ENCODE results near the gene ADARB2. TPM values are rescaled to one million over a fixed set of nuclear protein-coding genes. Genes with fewer than 3 reads are reported as not detected.

Gene ADARB2
- polyA plus RNA-seq, 3 donors = not detected

DNA sequence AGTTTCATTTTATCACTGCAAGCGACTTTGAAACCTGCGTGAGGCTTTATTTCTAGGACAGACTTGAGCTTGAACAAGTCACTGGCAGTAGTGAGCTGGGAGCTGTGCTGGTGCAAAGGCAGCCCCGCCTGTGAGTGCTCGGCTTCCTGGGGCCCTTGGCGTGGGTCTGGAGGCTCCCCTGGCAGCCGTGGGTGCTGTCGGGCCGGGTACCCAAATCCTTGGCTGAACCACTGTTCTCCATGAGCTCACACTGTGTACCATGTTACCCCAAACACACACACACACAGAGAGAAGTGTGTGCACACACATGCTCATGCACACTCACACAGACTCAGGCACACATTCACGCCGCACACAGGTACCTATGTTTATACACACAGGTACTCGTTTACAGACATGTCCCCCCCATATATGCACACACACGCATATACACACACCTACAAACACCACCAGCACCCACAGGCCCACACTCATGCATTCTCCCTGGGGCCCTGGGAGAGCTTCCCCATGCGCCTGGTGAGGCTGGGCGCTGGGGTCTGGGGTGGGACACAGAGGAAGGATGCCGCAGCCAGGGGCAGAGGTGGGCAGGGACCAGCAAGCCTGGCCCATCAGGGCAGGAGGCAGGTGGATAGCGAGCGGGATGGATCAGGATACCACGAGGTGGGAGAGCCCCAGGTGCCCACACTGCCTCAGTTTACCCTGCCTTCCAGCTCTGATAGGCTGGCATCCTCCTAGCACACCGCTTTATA, 158.8 kb downstream of the ADARB2 start:
- Histone ChIP-seq H3K4me2 (replicated peaks; ENCODE audit: extremely low read depth, low read length, poor library complexity, severe bottlenecking) (no peak overlapping the region), H3K27ac (ENCODE audit: low read depth in 1 of 2, low read length in 2 of 2) (no peak overlapping the region), H3K27me3 (ENCODE audit: control insufficient read depth in 2 of 2, insufficient read depth in 2 of 2, low read length in 2 of 2) (no peaks in the 10 kb centered on the region), H3K4me3 (replicated peaks in 1 of 3; ENCODE audit: low read depth in 2 of 3, low read length in 3 of 3) (no peak overlapping the region), H2AFZ (ENCODE audit: insufficient read depth, low read depth, low read length, poor library complexity, severe bottlenecking) (no peak overlapping the region), H3K9ac (ENCODE audit: insufficient read depth, low read length, poor library complexity, severe bottlenecking) (no peak overlapping the region), H3K36me3 (replicated peaks in 1 of 2; ENCODE audit: control insufficient read depth in 1 of 2, insufficient read depth in 2 of 2, low read length in 2 of 2) (no peaks in the 10 kb centered on the region), H3K9me3 (replicated peaks in 1 of 2; ENCODE audit: control insufficient read depth in 1 of 2, insufficient read depth in 1 of 2, low read length in 2 of 2) (no peaks in the 10 kb centered on the region), H3K4me1 (ENCODE audit: control insufficient read depth in 1 of 2, insufficient read depth in 2 of 2, low read length in 2 of 2) (no peaks in the 10 kb centered on the region), H3K79me2 (ENCODE audit: insufficient read depth, low read length) (no peaks in the 10 kb centered on the region), H4K20me1 (ENCODE audit: insufficient read depth, low read length) (no peaks in the 10 kb centered on the region)
- no peak for DNase-seq
- intact Hi-C loops (cut with micrococcal nuclease) = no loop called here
- H3K4me1 Mint-ChIP-seq = no peaks in the 10 kb centered on the region
- TF ChIP-seq, protein P1, sequence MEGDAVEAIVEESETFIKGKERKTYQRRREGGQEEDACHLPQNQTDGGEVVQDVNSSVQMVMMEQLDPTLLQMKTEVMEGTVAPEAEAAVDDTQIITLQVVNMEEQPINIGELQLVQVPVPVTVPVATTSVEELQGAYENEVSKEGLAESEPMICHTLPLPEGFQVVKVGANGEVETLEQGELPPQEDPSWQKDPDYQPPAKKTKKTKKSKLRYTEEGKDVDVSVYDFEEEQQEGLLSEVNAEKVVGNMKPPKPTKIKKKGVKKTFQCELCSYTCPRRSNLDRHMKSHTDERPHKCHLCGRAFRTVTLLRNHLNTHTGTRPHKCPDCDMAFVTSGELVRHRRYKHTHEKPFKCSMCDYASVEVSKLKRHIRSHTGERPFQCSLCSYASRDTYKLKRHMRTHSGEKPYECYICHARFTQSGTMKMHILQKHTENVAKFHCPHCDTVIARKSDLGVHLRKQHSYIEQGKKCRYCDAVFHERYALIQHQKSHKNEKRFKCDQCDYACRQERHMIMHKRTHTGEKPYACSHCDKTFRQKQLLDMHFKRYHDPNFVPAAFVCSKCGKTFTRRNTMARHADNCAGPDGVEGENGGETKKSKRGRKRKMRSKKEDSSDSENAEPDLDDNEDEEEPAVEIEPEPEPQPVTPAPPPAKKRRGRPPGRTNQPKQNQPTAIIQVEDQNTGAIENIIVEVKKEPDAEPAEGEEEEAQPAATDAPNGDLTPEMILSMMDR (IDR thresholded peaks at IDR 0.05) = no peak
- no peaks in the 10 kb centered on the region for H3K36me3 Mint-ChIP-seq
- WGBS (ENCODE audit: insufficient coverage) = 89% methylated on average over 14 of the region's 19 CpGs
- no peak overlapping the region for H3K4me3 Mint-ChIP-seq
- H3K9me3 Mint-ChIP-seq = no peaks in the 10 kb centered on the region
- peaks cover 0 to 2% (median 1%) of the 10 kb centered on the region in 3 donors for H3K27me3 Mint-ChIP-seq (ENCODE audit: low read depth in 3 of 3)
- no peak overlapping the region for H3K27ac Mint-ChIP-seq

DNA sequence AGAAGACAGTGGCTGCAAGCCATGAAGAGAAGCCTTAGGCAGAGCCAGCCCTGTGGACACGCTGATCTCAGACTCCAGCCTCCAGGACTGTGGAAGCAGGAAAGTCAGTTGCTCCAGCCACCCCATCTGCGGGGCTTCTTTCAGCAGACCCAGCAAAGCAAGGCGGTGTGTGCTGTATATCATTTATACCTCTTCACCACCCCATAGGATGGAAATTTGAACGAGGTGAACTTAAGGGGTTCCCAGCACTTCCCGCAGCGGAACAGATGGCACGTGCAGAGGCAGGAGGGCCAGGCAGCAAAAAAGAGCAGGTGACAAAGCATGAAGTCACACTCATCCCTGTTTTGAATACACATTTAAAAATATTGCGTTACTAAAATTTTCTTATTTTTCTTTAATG, 159.4 kb downstream of the ADARB2 start:
- H2AFZ ChIP-seq (ENCODE audit: insufficient read depth, low read depth, low read length, poor library complexity, severe bottlenecking) = no peak overlapping the region
- no CpG with 5 or more reads among the region's 8 CpGs for WGBS (ENCODE audit: insufficient coverage)
- Mint-ChIP-seq H3K27me3 (ENCODE audit: low read depth in 3 of 3) (peaks cover 0 to 2% (median 1%) of the 10 kb centered on the region in 3 donors), H3K27ac (no peak overlapping the region), H3K36me3 (no peaks in the 10 kb centered on the region), H3K9me3 (no peaks in the 10 kb centered on the region), H3K4me1 (no peaks in the 10 kb centered on the region), H3K4me3 (no peak overlapping the region)
- H3K79me2 ChIP-seq (ENCODE audit: insufficient read depth, low read length) = no peaks in the 10 kb centered on the region
- no peak for DNase-seq
- no peaks in the 10 kb centered on the region for H3K4me1 ChIP-seq (ENCODE audit: control insufficient read depth in 1 of 2, insufficient read depth in 2 of 2, low read length in 2 of 2)
- H3K9ac ChIP-seq (ENCODE audit: insufficient read depth, low read length, poor library complexity, severe bottlenecking) = no peak overlapping the region
- no peak overlapping the region for H3K4me3 ChIP-seq (replicated peaks in 1 of 3; ENCODE audit: low read depth in 2 of 3, low read length in 3 of 3)
- H3K27me3 ChIP-seq (ENCODE audit: control insufficient read depth in 2 of 2, insufficient read depth in 2 of 2, low read length in 2 of 2) = no peaks in the 10 kb centered on the region
- H3K9me3 ChIP-seq (replicated peaks in 1 of 2; ENCODE audit: control insufficient read depth in 1 of 2, insufficient read depth in 1 of 2, low read length in 2 of 2) = no peaks in the 10 kb centered on the region
- no peak overlapping the region for H3K27ac ChIP-seq (ENCODE audit: low read depth in 1 of 2, low read length in 2 of 2)
- no peaks in the 10 kb centered on the region for H3K36me3 ChIP-seq (replicated peaks in 1 of 2; ENCODE audit: control insufficient read depth in 1 of 2, insufficient read depth in 2 of 2, low read length in 2 of 2)
- H4K20me1 ChIP-seq (ENCODE audit: insufficient read depth, low read length) = no peaks in the 10 kb centered on the region
- H3K4me2 ChIP-seq (replicated peaks; ENCODE audit: extremely low read depth, low read length, poor library complexity, severe bottlenecking) = no peak overlapping the region
- TF ChIP-seq, protein P1 (IDR thresholded peaks at IDR 0.05) = no peak
- intact Hi-C loops (cut with micrococcal nuclease) = no loop called here
